Right ventricle myocardium superior (tissue), 1 donor: ENCODE results near the gene RNF115. TPM values are rescaled to one million over a fixed set of nuclear protein-coding genes. Genes with fewer than 3 reads are reported as not detected.
"Not testable (repeated sequence)": the region's sequence is repeated elsewhere in the genome, so short reads cannot be mapped to it uniquely, and the experiment has no call there.

ENCODE experiments used
- ATAC-seq: fragments of 200-7000 bp; cut with Tn5 transposase; one replicate; pipeline ENCODE4 v1.9.1; 2020; ENCODE audit warnings: mild to moderate bottlenecking; ENCODE audit not compliant: poor library complexity
- DNase-seq: peaks from one replicate; pipeline ENCODE4 v3.0.0-alpha.2; 2020
- intact Hi-C: fragments of 100-400 bp; cut with DNase I; formaldehyde crosslinking; loops from one replicate; pipeline ENCODE4 v1.11.2; 2022
- total RNA-seq: library from RNA; stranded (reverse); fragmentation: NEBNext Ultra II Directional; extraction: Animal tissue kit (Norgen Biotek cat#: 25700); gene quantifications from one replicate; pipeline ENCODE4 v1.2.1, GENCODE V29; 2021
- donor health status: DM: no; HTN: yes; CAD: no; lungs with severe emphysema.

The RNF115 gene
- total RNA-seq, 1 donor from 2014 or later = 46.5 TPM

- ATAC-seq (no peak), DNase-seq (no peak)
- intact Hi-C loops = no loop called here
These were observed 19.1 kb upstream of the RNF115 start for GRCh38 chr1:145843031-145843430.

GRCh38 chr1:145837656-145838055, 13.8 kb upstream of the RNF115 start:
- ATAC-seq = no peak
- intact Hi-C loops = no loop called here
- DNase-seq = no peak

- intact Hi-C loops, DNase-seq, ATAC-seq: not testable (repeated sequence)
These were observed 6.9 kb upstream of the RNF115 start for GRCh38 chr1:145830810-145831209.

GRCh38 chr1:145828367-145829026, 4.6 kb upstream of the RNF115 start:
- no peak for ATAC-seq
- intact Hi-C loops = no loop called here

GRCh38 chr1:145827966-145828365, 4.1 kb upstream of the RNF115 start:
- DNase-seq (no peak), ATAC-seq (no peak)
- intact Hi-C loops = no loop called here

More at GRCh38 chr1:145828367-145829026, 4.6 kb upstream of the RNF115 start:
- no peak for DNase-seq

- intact Hi-C loops = no loop called here
- no peak for DNase-seq
- no peak for ATAC-seq
These were observed 2.1 kb upstream of the RNF115 start for GRCh38 chr1:145826030-145826429.

- DNase-seq (no peak), ATAC-seq (no peak)
- intact Hi-C loops = no loop called here
These were observed 576 bp upstream of the RNF115 start for GRCh38 chr1:145824499-145824842.

- DNase-seq, intact Hi-C loops: not testable (repeated sequence)
- ATAC-seq = peak; percentile 10
These were observed 1.0 kb downstream of the RNF115 start for GRCh38 chr1:145822779-145823331.

- DNase-seq, ATAC-seq, intact Hi-C loops: not testable (repeated sequence)
These were observed 5.8 kb downstream of the RNF115 start for GRCh38 chr1:145818095-145818494.

GRCh38 chr1:145812977-145813810, 10.7 kb downstream of the RNF115 start:
- DNase-seq, intact Hi-C loops: not testable (repeated sequence)
- ATAC-seq = peak; percentile 38

- intact Hi-C loops = no loop called here
- ATAC-seq (no peak), DNase-seq (no peak)
These were observed 17.1 kb downstream of the RNF115 start for GRCh38 chr1:145806844-145807243.

- no peak for ATAC-seq
- intact Hi-C loops = no loop called here
- DNase-seq = no peak
These were observed 17.5 kb downstream of the RNF115 start for GRCh38 chr1:145806408-145806807.

- ATAC-seq (no peak), DNase-seq (no peak)
- intact Hi-C loops = no loop called here
These were observed 18.8 kb downstream of the RNF115 start for GRCh38 chr1:145805057-145805456.

GRCh38 chr1:145804235-145805045, 19.5 kb downstream of the RNF115 start:
- intact Hi-C loops = no loop called here
- DNase-seq = no peak
- no peak for ATAC-seq

- intact Hi-C loops = no loop called here
- no peak for ATAC-seq
These were observed 24.1 kb downstream of the RNF115 start for GRCh38 chr1:145799806-145800205.

GRCh38 chr1:145796753-145797152, 27.1 kb downstream of the RNF115 start:
- intact Hi-C loops = no loop called here
- ATAC-seq (no peak), DNase-seq (no peak)

More at GRCh38 chr1:145799806-145800205, 24.1 kb downstream of the RNF115 start:
- DNase-seq = no peak

GRCh38 chr1:145795257-145795881, 28.5 kb downstream of the RNF115 start:
- no peak for ATAC-seq
- DNase-seq = no peak
- intact Hi-C loops = no loop called here

GRCh38 chr1:145792484-145792883, 31.4 kb downstream of the RNF115 start:
- intact Hi-C loops = no loop called here
- DNase-seq (no peak), ATAC-seq (no peak)
